MV-4-11 (cell line): ENCODE measurements around the gene MAN1B1.
"Not testable (repeated sequence)": the region's sequence is repeated elsewhere in the genome, so short reads cannot be mapped to it uniquely, and the experiment has no call there.

Experiments
- DNase-seq: peaks from one replicate; lab custom pipeline; 2025; lab: John Stamatoyannopoulos, UW

MAN1B1 gene

DNA sequence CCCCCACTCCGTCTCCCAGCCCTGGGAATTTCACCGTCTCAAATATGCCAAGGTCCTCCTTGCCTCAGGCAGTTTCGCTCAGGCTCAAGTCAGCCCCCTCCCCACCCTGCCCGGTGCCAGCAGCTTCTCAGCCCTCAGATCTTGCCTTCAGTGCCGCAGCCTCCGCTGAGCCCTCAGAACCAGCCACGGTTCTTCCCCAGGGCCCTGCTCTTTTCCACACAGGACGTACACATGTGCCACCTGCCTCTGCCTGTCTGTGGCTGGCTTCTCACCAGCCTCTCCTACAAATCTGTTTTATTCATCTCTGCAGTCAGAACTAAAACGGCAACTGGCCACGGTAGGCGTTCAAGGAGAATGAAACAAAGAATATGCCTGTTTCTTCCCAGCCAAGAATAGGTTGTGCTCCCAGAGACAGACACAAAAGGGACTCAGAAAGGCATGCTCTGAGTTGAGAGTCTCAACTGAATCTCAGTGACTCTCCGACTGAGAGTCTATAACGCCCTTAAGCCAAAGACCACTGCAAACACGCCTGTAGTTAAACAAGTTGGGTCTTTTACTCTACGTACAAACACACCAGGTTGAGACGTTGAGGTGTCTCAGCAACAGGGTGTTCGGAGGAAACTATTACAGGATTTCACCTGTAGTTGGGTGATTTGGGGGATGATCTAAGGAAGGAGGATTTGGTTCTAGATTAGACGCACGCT lies 41.5 kb downstream of the MAN1B1 start:
- DNase-seq: no peak

- DNase-seq: peak; percentile 34
Observed at GRCh38 chr9:137128862-137129455, 42.2 kb downstream of the MAN1B1 start.

DNA sequence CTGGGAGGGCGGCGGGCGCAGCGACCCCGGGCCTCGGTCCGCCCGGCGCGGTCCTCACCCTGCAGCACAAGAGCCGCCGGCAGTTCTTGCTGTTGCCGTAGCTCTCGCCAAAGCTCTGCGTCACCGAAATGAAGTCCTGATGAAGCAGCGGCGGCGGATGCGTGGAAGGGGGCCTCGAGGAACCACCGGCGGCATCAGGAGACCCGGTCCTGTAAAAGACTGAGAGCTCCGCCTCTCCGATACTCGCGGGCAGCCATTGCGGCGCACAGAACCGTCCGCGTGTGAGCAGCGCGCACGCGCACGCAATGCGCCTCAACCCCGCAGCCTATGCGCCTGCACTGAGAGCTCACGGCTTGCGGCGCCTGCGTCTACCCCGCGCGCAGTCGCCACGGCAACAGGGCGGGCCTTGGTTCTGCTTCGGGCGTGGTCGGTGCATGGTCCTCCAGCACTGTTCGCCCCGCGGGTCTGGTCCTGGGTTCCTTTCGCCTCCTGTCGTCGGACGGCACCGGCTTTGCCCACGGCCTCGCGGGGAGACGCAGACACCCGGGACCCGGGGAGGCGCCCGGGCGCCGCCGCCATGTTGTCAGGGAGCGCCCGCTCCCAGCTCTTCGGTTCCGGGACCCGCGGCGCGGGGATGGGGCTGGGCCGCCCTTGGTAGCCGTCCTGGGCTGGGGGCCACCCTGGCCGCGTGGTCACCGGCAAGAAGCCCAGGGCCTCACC lies 42.8 kb downstream of the MAN1B1 start:
- peak; percentile 87 for DNase-seq

GRCh38 chr9:137130176-137130755 lies 43.5 kb downstream of the MAN1B1 start:
- DNase-seq: no peak

DNA sequence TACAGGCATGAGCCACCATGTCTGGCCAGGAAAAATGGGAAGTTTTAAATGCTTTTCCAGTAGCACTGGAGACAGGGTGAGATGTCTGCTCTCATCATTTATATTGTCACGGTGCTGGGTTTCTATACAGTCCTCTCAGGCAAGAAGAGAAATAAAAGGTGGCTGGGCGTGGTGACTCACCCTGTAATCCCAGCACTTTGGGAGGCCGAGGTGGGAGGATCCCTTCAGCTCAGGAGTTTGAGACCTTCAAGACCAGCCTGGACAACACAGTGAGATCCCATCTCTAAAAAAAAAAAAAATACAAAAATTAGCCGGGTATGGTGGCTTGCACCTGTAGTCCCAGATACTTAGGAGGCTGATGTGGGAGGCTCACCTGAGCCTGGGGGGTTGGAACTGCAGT lies 47.4 kb downstream of the MAN1B1 start:
- no peak for DNase-seq

- DNase-seq: not testable (repeated sequence)
Observed at GRCh38 chr9:137135154-137135553, 48.4 kb downstream of the MAN1B1 start.

DNA sequence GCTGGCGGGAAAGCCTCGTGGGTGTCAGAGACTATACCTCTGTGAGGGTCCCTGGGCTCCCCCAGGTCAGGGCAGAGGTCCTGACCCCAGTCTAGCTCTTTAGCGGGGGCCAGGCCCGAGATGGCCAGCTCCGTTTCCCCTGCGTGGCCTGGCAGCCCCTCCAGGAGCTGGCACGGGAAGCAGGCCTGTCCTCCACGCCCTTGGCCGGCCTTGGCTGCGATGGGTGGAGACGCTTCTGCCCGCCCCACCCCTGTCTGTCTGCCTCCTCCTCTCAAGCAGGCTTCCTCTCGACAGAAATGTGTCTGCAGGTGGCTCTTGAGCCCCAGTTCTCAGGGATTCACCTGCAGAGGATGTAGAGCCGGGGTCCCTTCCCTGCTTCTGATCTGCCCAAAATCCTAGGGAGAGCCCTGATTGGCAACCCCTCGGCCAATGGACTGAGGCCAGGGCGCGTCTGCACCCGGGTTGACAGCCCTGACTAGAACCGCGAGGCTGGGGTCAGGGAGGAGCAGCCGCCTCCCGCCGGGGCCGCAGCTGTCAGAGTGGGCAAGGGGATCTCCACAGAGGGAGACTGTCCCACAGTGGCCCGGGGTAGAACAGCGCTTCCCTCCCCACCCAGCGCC lies 49.6 kb downstream of the MAN1B1 start:
- DNase-seq: no peak

GRCh38 chr9:137136881-137137607 lies 50.3 kb downstream of the MAN1B1 start:
- peak; percentile 21 for DNase-seq

- no peak for DNase-seq
Observed at GRCh38 chr9:137138058-137138721, 51.4 kb downstream of the MAN1B1 start.

- DNase-seq: no peak
Observed at GRCh38 chr9:137138722-137139467, 52.1 kb downstream of the MAN1B1 start, which contains the start of gene GRIN1. Gene GRIN1 (plus strand): TSS chr9:137139154. CDS start chr9:137139487, 333 bp downstream.

DNA sequence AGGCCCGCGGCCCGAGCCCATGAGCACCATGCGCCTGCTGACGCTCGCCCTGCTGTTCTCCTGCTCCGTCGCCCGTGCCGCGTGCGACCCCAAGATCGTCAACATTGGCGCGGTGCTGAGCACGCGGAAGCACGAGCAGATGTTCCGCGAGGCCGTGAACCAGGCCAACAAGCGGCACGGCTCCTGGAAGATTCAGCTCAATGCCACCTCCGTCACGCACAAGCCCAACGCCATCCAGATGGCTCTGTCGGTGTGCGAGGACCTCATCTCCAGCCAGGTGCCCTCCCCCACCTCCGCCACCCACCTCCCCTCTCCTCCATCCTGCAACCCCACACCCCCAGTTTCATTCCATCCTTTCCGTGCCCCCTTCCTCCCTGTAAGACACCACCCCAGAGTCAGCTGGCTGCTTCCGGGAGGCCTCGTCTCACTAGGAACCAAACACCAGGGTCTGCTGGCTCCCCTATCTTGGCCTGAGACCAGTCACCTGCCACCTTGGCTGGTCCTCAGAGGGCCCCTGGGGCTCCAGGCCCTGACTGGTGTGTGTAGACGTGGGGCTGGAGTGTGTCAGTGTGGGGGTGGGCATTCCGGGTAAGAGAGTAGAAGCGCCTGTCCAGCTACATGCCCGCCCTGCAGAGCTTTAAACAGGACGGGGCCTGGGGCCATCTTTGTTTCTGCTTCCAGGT lies 52.8 kb downstream of the MAN1B1 start:
- DNase-seq: no peak

DNA sequence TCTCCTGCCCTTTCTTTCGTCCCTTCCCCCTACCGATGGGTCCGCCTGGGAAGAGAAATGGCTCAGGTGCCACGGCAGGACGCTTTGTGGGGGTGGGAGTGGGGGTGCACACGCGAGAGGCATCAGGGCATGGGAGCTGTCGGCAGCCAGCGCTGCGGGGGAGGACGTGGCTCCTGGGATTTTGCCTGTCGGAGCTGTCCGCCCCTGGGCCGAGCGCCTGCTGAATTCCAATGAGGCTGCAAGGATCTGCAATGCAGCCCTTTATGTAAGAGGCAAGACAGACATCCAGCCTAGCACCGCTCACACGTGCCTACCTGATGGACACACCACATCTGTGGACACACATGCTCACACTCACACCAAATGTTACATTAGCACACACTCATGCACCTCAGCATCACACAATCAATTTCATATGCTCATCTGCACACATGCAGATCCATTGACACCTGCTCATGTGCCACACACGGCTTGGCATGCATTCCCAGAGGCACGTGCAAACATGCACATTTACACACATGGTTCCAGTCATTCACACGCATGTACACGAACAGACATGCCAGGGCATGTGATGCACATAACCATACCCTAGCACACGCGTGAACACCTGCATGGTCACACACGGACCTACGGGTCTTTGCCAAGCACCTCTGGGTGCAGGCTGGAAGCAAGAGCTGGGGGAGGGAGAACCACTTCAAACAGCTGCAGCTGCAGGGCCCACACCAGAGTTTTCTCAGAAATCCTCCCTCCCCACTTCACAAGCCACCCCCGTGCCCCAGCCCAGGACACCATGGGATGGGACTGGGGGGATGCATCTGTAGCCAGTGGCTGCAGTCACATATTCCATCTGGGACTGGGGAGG lies 53.6 kb downstream of the MAN1B1 start:
- DNase-seq: no peak

DNA sequence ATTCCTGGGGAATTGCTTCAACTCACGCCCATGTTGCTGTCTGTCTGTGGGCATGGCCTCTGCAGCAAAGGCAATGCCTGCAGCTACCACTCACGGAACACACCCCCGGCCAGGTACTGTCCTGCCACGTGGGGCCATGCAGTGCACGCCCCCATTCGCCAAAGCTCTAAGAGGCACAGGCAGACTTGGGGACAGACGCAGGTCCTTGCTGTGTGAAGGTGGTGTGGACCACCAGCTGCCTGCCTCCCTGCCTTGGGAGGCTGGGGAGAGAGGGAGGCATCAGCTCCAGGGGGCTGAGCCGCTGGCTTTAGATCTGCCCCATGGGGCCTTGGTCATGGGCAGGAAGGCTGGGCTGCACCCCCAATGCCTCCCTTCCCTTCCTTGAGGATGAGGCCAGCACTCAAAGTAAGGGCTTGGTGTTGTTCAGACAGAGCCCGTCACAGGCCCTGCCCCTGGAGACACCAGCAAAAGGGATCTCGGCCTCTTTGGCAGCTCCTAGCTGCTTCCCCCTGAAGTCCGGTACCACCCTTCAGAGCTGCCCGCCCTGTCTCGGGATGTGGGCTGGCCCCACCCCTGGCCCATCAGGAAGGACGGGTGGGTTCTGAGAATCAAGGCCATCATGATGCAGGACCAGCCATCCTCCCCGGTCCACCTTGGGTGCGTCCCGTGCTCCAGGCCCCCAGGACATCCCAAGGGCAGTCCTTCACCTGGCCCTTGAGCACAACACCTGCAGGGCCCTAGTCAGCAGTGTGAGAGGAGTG lies 54.4 kb downstream of the MAN1B1 start:
- no peak for DNase-seq

- no peak for DNase-seq
Observed at GRCh38 chr9:137141976-137142936, 55.5 kb downstream of the MAN1B1 start.

DNA sequence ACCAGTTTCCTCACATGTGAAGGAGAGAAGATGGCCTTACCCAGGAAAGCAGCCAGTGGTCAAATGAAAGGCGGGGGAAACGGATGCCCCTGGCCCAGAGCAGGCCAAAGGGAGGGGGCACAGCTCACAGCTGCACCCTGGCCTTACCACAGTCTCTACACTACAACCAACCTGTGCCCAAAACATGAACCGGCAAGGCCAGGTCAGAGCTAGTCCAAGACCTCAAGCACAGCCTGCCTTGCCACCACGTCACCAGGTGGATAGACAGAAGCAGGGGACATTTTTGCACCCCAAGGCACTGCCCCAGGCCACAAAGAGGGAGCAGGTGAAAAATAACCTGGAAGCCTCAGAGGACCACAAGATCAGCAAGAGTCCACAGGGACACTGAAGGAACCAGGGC lies 56.7 kb downstream of the MAN1B1 start:
- DNase-seq: no peak

GRCh38 chr9:137145731-137146526 lies 59.1 kb downstream of the MAN1B1 start:
- DNase-seq: no peak
